Measurements from ENCODE around the gene ERN2. TPM values are rescaled to one million over a fixed set of nuclear protein-coding genes. Genes with fewer than 3 reads are reported as not detected.

Gene ERN2
- total RNA-seq, 1 donor from 2014 or later, result 0.60 TPM

GRCh38 chr16:23704772-23705516, 8.1 kb downstream of the ERN2 start:
- DNase-seq (ENCODE audit: low spot score, unreplicated experiment), result no peak
- H3K36me3 Mint-ChIP-seq (ENCODE audit: insufficient read depth), result no peaks in the 10 kb centered on the region
- peaks cover 4% of the 10 kb centered on the region for H3K9me3 Mint-ChIP-seq (ENCODE audit: low read depth)
- no peak overlapping the region for H3K4me3 Mint-ChIP-seq (ENCODE audit: low read depth)
- no peak for TF ChIP-seq CTCF (IDR thresholded peaks at IDR 0.05; ENCODE audit: unreplicated experiment)
- peaks cover 9% of the 10 kb centered on the region for H3K27me3 Mint-ChIP-seq
- no peaks in the 10 kb centered on the region for H3K4me1 Mint-ChIP-seq (ENCODE audit: low read depth)
- no peak overlapping the region for H3K27ac Mint-ChIP-seq

- Mint-ChIP-seq H3K4me1 (ENCODE audit: low read depth) (no peaks in the 10 kb centered on the region), H3K4me3 (ENCODE audit: low read depth) (no peak overlapping the region)
These were observed 10.1 kb downstream of the ERN2 start for GRCh38 chr16:23702951-23703350.

GRCh38 chr16:23701045-23701444, 12.0 kb downstream of the ERN2 start:
- H3K27me3 Mint-ChIP-seq, result peaks cover 4% of the 10 kb centered on the region
- TF ChIP-seq CTCF (IDR thresholded peaks at IDR 0.05; ENCODE audit: unreplicated experiment), result no peak
- peaks cover 3% of the 10 kb centered on the region for H3K9me3 Mint-ChIP-seq (ENCODE audit: low read depth)
- no peaks in the 10 kb centered on the region for H3K36me3 Mint-ChIP-seq (ENCODE audit: insufficient read depth)
- no peaks in the 10 kb centered on the region for H3K4me1 Mint-ChIP-seq (ENCODE audit: low read depth)
- no peak for DNase-seq (ENCODE audit: low spot score, unreplicated experiment)
- H3K4me3 Mint-ChIP-seq (ENCODE audit: low read depth), result no peak overlapping the region
- H3K27ac Mint-ChIP-seq, result no peak overlapping the region

More at GRCh38 chr16:23702951-23703350, 10.1 kb downstream of the ERN2 start:
- H3K36me3 Mint-ChIP-seq (ENCODE audit: insufficient read depth), result no peaks in the 10 kb centered on the region
- H3K27ac Mint-ChIP-seq, result no peak overlapping the region
- DNase-seq (ENCODE audit: low spot score, unreplicated experiment), result no peak
- peaks cover 3% of the 10 kb centered on the region for H3K9me3 Mint-ChIP-seq (ENCODE audit: low read depth)
- TF ChIP-seq CTCF (IDR thresholded peaks at IDR 0.05; ENCODE audit: unreplicated experiment), result no peak
- peaks cover 4% of the 10 kb centered on the region for H3K27me3 Mint-ChIP-seq

GRCh38 chr16:23700509-23700908, 12.5 kb downstream of the ERN2 start:
- no peak for TF ChIP-seq CTCF (IDR thresholded peaks at IDR 0.05; ENCODE audit: unreplicated experiment)
- Mint-ChIP-seq H3K4me3 (ENCODE audit: low read depth) (no peak overlapping the region), H3K36me3 (ENCODE audit: insufficient read depth) (no peaks in the 10 kb centered on the region), H3K27ac (peak overlapping the region; percentile 33), H3K9me3 (ENCODE audit: low read depth) (peaks cover 3% of the 10 kb centered on the region), H3K4me1 (ENCODE audit: low read depth) (no peaks in the 10 kb centered on the region), H3K27me3 (peaks cover 4% of the 10 kb centered on the region)
- no peak for DNase-seq (ENCODE audit: low spot score, unreplicated experiment)

GRCh38 chr16:23700093-23700492, 12.9 kb downstream of the ERN2 start:
- no peak for TF ChIP-seq CTCF (IDR thresholded peaks at IDR 0.05; ENCODE audit: unreplicated experiment)
- H3K36me3 Mint-ChIP-seq (ENCODE audit: insufficient read depth), result no peaks in the 10 kb centered on the region
- no peak for DNase-seq (ENCODE audit: low spot score, unreplicated experiment)
- H3K9me3 Mint-ChIP-seq (ENCODE audit: low read depth), result peaks cover 3% of the 10 kb centered on the region
- peak overlapping the region; percentile 33 for H3K27ac Mint-ChIP-seq
- peaks cover under 1% of the 10 kb centered on the region for H3K4me1 Mint-ChIP-seq (ENCODE audit: low read depth)
- no peak overlapping the region for H3K4me3 Mint-ChIP-seq (ENCODE audit: low read depth)
- H3K27me3 Mint-ChIP-seq, result peaks cover 4% of the 10 kb centered on the region
